Mesenchymal stem cell (in vitro differentiated cells and primary cell): ENCODE results near the gene SUSD4.

Source experiments
- DNase-seq: peaks from one replicate; pipeline ENCODE4 v3.0.0-alpha.2; 2013
- H2AFZ ChIP-seq: one replicate; pipeline ENCODE4 v1.6.1; 2013; ENCODE audit warnings: low read depth, mild to moderate bottlenecking, control low read depth, inconsistent platforms, low read length, moderate library complexity
- H2AK5ac ChIP-seq: 2 replicates; pipeline ENCODE4 v1.6.1; 2013; ENCODE audit warnings: low read length, moderate library complexity, mild to moderate bottlenecking, inconsistent platforms; ENCODE audit not compliant: severe bottlenecking
- H2BK120ac ChIP-seq: one replicate; pipeline ENCODE4 v1.6.1; 2013; ENCODE audit warnings: low read depth, mild to moderate bottlenecking, inconsistent platforms, low read length, moderate library complexity
- H2BK12ac ChIP-seq, 2 experiments: one replicate each; pipeline ENCODE4 v1.6.1; 2013; ENCODE audit warnings: inconsistent platforms in 2 of 2, low read length in 2 of 2, mild to moderate bottlenecking in 2 of 2, moderate library complexity in 2 of 2, control low read depth in 1 of 2
- H2BK15ac ChIP-seq: one replicate; pipeline ENCODE4 v1.6.1; 2013; ENCODE audit warnings: mild to moderate bottlenecking, low read depth, inconsistent platforms; ENCODE audit not compliant: poor library complexity, severe bottlenecking
- H2BK5ac ChIP-seq: 2 replicates; pipeline ENCODE4 v1.6.1; 2013; ENCODE audit warnings: low read depth, mild to moderate bottlenecking, low read length, control low read depth, inconsistent platforms; ENCODE audit not compliant: poor library complexity, severe bottlenecking
- H3K14ac ChIP-seq, 2 experiments: one replicate each; pipeline ENCODE4 v1.6.1; 2013; ENCODE audit warnings: inconsistent platforms in 2 of 2, low read length in 2 of 2, control low read depth in 1 of 2, mild to moderate bottlenecking in 1 of 2, moderate library complexity in 1 of 2
- H3K18ac ChIP-seq, 2 experiments: one replicate each; pipeline ENCODE4 v1.6.1; 2013; ENCODE audit warnings: inconsistent platforms in 2 of 2, low read length in 2 of 2, control low read depth in 1 of 2, low read depth in 1 of 2, mild to moderate bottlenecking in 1 of 2
- H3K23ac ChIP-seq, 2 experiments: one replicate each; pipeline ENCODE4 v1.6.1; 2013; ENCODE audit warnings: inconsistent platforms in 2 of 2, low read length in 2 of 2, mild to moderate bottlenecking in 2 of 2, moderate library complexity in 2 of 2, control low read depth in 1 of 2
- H3K27ac ChIP-seq: 2 replicates; pipeline ENCODE4 v1.5.1; 2013; ENCODE audit warnings: mild to moderate bottlenecking, moderate library complexity, low read length, control low read depth, inconsistent platforms; ENCODE audit not compliant: poor library complexity, severe bottlenecking
- H3K27me3 ChIP-seq, 2 experiments: 2 replicates each; pipeline versions ENCODE4 v1.6.1 to v1.7.0; 2013; ENCODE audit warnings: low read length in 2 of 2, mild to moderate bottlenecking in 2 of 2, moderate library complexity in 2 of 2, control low read depth in 1 of 2, inconsistent platforms in 1 of 2; ENCODE audit not compliant: control insufficient read depth in 1 of 2, insufficient read depth in 1 of 2
- H3K36me3 ChIP-seq, 2 experiments: 2 replicates each; pipeline versions ENCODE4 v1.6.1 to v1.7.0; 2013; ENCODE audit warnings: low read length in 2 of 2, control low read depth in 1 of 2, inconsistent platforms in 1 of 2, low read depth in 1 of 2, mild to moderate bottlenecking in 1 of 2; ENCODE audit not compliant: insufficient read depth in 2 of 2, control insufficient read depth in 1 of 2
- H3K4ac ChIP-seq, 2 experiments: one replicate each; pipeline ENCODE4 v1.6.1; 2013; ENCODE audit warnings: inconsistent platforms in 2 of 2, low read length in 2 of 2, mild to moderate bottlenecking in 2 of 2, moderate library complexity in 2 of 2, control low read depth in 1 of 2, low read depth in 1 of 2
- H3K4me1 ChIP-seq: 2 replicates; pipeline ENCODE4 v1.6.1; 2013; ENCODE audit warnings: low read depth, low read length, control low read depth; ENCODE audit not compliant: control insufficient read depth, insufficient read depth
- H3K4me2 ChIP-seq: 2 replicates; pipeline ENCODE4 v1.6.1; 2013; ENCODE audit warnings: low read length, mild to moderate bottlenecking, inconsistent platforms; ENCODE audit not compliant: poor library complexity, severe bottlenecking
- H3K4me3 ChIP-seq, 2 experiments: 2 replicates each; pipeline versions ENCODE4 v1.5.1 to v1.7.0; 2013; ENCODE audit warnings: low read length in 2 of 2, mild to moderate bottlenecking in 2 of 2, control low read depth in 1 of 2, low read depth in 1 of 2; ENCODE audit not compliant: insufficient read depth in 1 of 2
- H3K79me1 ChIP-seq: replicated peaks from 2 replicates; pipeline ENCODE4 v1.6.1; 2013; ENCODE audit warnings: mild to moderate bottlenecking, control low read depth, low read length, inconsistent platforms; ENCODE audit not compliant: poor library complexity, severe bottlenecking
- H3K9ac ChIP-seq: 2 replicates; pipeline ENCODE4 v1.7.0; 2013; ENCODE audit warnings: mild to moderate bottlenecking, low read length, moderate library complexity
- H3K9me3 ChIP-seq: 2 replicates; pipeline ENCODE4 v1.7.0; 2013; ENCODE audit warnings: mild to moderate bottlenecking, low read length; ENCODE audit not compliant: control insufficient read depth
- H4K8ac ChIP-seq: one replicate; pipeline ENCODE4 v1.6.1; 2013; ENCODE audit warnings: inconsistent platforms, mild to moderate bottlenecking, low read length, moderate library complexity
- H4K91ac ChIP-seq: one replicate; pipeline ENCODE4 v1.6.1; 2013; ENCODE audit warnings: mild to moderate bottlenecking, low read length, inconsistent platforms
- WGBS: methylation state at CpG from one replicate; pipeline ENCODE4 v1.1.7; 2013; ENCODE audit warnings: mixed read lengths; 5-methylcytosine and 5-hydroxymethylcytosine counted together

SUSD4 gene

GRCh38 chr1:223264983-223265908 lies 98.7 kb downstream of the SUSD4 start:
- H3K27ac ChIP-seq = no peak overlapping the region

GRCh38 chr1:223264529-223264928 lies 99.4 kb downstream of the SUSD4 start:
- no peak overlapping the region for H2BK12ac ChIP-seq
- no peak overlapping the region for H2BK120ac ChIP-seq
- no peak overlapping the region for H3K4ac ChIP-seq
- H2BK5ac ChIP-seq = no peak overlapping the region
- H3K14ac ChIP-seq = no peak overlapping the region
- no peak overlapping the region for H3K23ac ChIP-seq
- H3K27me3 ChIP-seq = peaks cover 26 to 79% of the 10 kb centered on the region in 2 experiments
- no peak overlapping the region for H3K27ac ChIP-seq
- no peak overlapping the region for H3K4me3 ChIP-seq
- WGBS = 14% methylated on average over 7 of the region's 8 CpGs
- no peak overlapping the region for H3K9ac ChIP-seq
- H3K4me2 ChIP-seq = no peak overlapping the region
- H3K18ac ChIP-seq = no peak overlapping the region
- H3K79me1 ChIP-seq = no peaks in the 10 kb centered on the region
- H3K4me1 ChIP-seq = no peaks in the 10 kb centered on the region
- no peak for DNase-seq
- H4K8ac ChIP-seq = no peak overlapping the region
- H2BK15ac ChIP-seq = no peak overlapping the region
- H3K36me3 ChIP-seq = no peaks in the 10 kb centered on the region
- no peak overlapping the region for H2AFZ ChIP-seq
- H3K9me3 ChIP-seq = no peaks in the 10 kb centered on the region
- no peak overlapping the region for H4K91ac ChIP-seq
- H2AK5ac ChIP-seq = no peak overlapping the region

More at GRCh38 chr1:223264983-223265908, 98.7 kb downstream of the SUSD4 start:
- no peak overlapping the region for H2BK15ac ChIP-seq
- no peak overlapping the region for H3K4ac ChIP-seq
- DNase-seq = no peak
- peaks cover 26 to 80% of the 10 kb centered on the region in 2 experiments for H3K27me3 ChIP-seq
- H3K9me3 ChIP-seq = no peaks in the 10 kb centered on the region
- WGBS = 76% methylated on average over 9 of the region's 10 CpGs
- no peak overlapping the region for H3K14ac ChIP-seq
- H2AFZ ChIP-seq = no peak overlapping the region
- no peak overlapping the region for H3K4me2 ChIP-seq
- no peaks in the 10 kb centered on the region for H3K36me3 ChIP-seq
- H3K23ac ChIP-seq = no peak overlapping the region
- H3K4me1 ChIP-seq = no peaks in the 10 kb centered on the region
- no peak overlapping the region for H2BK120ac ChIP-seq
- no peaks in the 10 kb centered on the region for H3K79me1 ChIP-seq
- H4K91ac ChIP-seq = no peak overlapping the region
- H3K9ac ChIP-seq = no peak overlapping the region
- H2BK5ac ChIP-seq = no peak overlapping the region
- H2BK12ac ChIP-seq = no peak overlapping the region
- H3K4me3 ChIP-seq = no peak overlapping the region
- H2AK5ac ChIP-seq = no peak overlapping the region
- no peak overlapping the region for H3K18ac ChIP-seq
- H4K8ac ChIP-seq = no peak overlapping the region

GRCh38 chr1:223261914-223262313 lies 102.1 kb downstream of the SUSD4 start:
- Histone ChIP-seq H4K91ac (no peak overlapping the region), H3K9me3 (no peaks in the 10 kb centered on the region), H2BK12ac (no peak overlapping the region), H3K27me3 (peaks cover 46 to 83% of the 10 kb centered on the region in 2 experiments), H3K36me3 (no peaks in the 10 kb centered on the region), H3K18ac (no peak overlapping the region), H2AK5ac (no peak overlapping the region), H3K4ac (no peak overlapping the region), H2BK5ac (no peak overlapping the region), H3K14ac (no peak overlapping the region), H3K23ac (no peak overlapping the region), H2AFZ (no peak overlapping the region), H2BK15ac (no peak overlapping the region), H2BK120ac (no peak overlapping the region), H3K4me3 (no peak overlapping the region), H3K9ac (no peak overlapping the region), H3K4me1 (peaks cover 2% of the 10 kb centered on the region), H4K8ac (no peak overlapping the region), H3K27ac (no peak overlapping the region), H3K4me2 (no peak overlapping the region), H3K79me1 (no peaks in the 10 kb centered on the region)
- 97% methylated on average over 3 of the region's 3 CpGs for WGBS
- DNase-seq = no peak

GRCh38 chr1:223260712-223261111 lies 103.3 kb downstream of the SUSD4 start:
- Histone ChIP-seq H3K4me3 (no peak overlapping the region), H4K91ac (no peak overlapping the region), H3K4me2 (no peak overlapping the region), H3K4ac (no peak overlapping the region), H3K9me3 (no peaks in the 10 kb centered on the region), H2BK12ac (no peak overlapping the region), H4K8ac (no peak overlapping the region), H3K18ac (no peak overlapping the region), H3K4me1 (peaks cover 2% of the 10 kb centered on the region), H3K27ac (no peak overlapping the region), H3K79me1 (no peaks in the 10 kb centered on the region), H2BK5ac (no peak overlapping the region), H3K27me3 (peaks cover 52 to 83% of the 10 kb centered on the region in 2 experiments), H2BK15ac (no peak overlapping the region), H2AK5ac (no peak overlapping the region), H2BK120ac (no peak overlapping the region), H3K14ac (no peak overlapping the region), H3K9ac (no peak overlapping the region), H3K23ac (no peak overlapping the region), H3K36me3 (no peaks in the 10 kb centered on the region), H2AFZ (no peak overlapping the region)
- DNase-seq = no peak
- 89% methylated on average over 7 of the region's 7 CpGs for WGBS
